ENCODE results near the gene HAL. TPM values are rescaled to one million over a fixed set of nuclear protein-coding genes. Genes with fewer than 3 reads are reported as not detected.

The HAL gene
- polyA plus RNA-seq, 4 donors, result 0.31 to 8.7 (median 1.1) TPM

DNA sequence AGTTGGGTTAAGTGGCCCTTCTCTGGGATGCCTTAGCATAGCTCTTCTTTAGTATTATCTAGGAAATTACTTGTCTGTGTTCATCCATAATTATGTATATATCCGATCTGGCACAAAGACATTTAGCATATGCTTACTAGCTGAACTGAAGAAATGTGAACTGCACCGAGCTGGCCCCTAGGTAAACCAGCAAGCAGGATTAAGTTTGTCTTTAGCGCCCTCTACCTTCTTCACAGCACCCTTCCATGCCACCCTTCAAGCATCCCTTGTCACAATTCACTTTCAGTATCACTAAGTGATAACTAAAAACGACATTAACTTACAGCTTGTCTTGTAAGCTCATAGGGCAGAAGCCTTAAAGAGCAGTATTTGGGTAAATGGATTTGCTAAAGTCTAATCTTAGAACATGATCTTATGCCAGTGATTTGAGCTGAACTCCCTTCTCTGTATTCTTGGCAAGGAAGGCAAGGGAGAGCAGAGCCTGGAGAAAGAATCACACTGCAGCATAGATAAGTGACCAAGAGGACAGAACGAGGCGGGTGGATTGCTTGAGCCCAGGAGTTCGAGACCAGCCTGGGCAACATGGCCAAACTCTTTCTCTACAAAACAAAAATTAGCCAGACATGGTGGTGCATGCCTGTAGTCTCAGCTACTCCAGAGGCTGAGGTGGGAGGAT, 2.6 kb upstream of the HAL start:
- H3K27ac ChIP-seq (ENCODE audit: low read depth in 1 of 3, low read length in 2 of 3), result no peak overlapping the region
- DNase-seq, result peak; percentile 76 to 80
- FAIRE-seq, result no peak
- H3K9me3 ChIP-seq (ENCODE audit: control insufficient read depth in 2 of 2, insufficient read depth in 1 of 2, low read depth in 1 of 2, low read length in 1 of 2), result no peaks in the 10 kb centered on the region
- H3K4me1 ChIP-seq (ENCODE audit: control insufficient read depth in 3 of 3, insufficient read depth in 2 of 3, low read depth in 1 of 3, low read length in 2 of 3), result peaks cover 3 to 10% (median 4%) of the 10 kb centered on the region in 3 donors
- 19 to 31% (median 25%) methylated on average over 7 of the region's 7 CpGs for WGBS, 3 donors
- H3K27me3 ChIP-seq (ENCODE audit: control insufficient read depth in 3 of 3, insufficient read depth in 3 of 3, low read length in 3 of 3), result no peaks in the 10 kb centered on the region
- H3K36me3 ChIP-seq (ENCODE audit: control insufficient read depth in 3 of 3, insufficient read depth in 2 of 3, low read depth in 1 of 3, low read length in 3 of 3), result peaks cover 3 to 31% (median 5%) of the 10 kb centered on the region in 3 donors
- H3K4me3 ChIP-seq (ENCODE audit: low read depth in 1 of 3, low read length in 3 of 3), result no peak overlapping the region

DNA sequence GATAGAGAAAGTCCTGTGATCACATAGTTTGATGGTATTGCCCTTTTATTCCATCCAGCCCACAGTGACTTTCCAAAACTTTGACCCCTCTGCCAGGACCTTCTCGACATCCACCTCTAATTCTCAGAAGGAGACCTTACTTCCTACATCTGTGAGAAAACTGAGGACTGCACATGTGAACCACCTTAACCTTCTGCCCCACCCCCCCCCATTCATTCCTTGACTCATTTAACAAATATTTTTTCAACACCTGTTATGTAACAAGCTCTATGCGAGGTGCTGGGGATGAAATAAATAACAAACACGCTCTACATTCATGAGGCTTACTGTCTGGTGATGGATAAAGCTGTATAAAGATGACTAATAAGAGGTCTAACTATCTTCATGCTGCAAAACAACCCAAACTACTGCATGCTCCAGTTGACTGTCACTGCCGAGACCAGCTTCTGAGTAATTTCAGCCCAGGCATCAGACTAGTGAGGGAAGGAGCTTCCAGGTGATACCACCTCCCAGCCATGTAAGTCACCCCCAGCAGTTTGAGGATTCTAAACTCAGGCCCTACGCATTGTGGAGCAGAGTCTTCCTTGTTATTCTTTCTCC, 1.9 kb upstream of the HAL start:
- Histone ChIP-seq H3K4me3 (ENCODE audit: low read depth in 1 of 3, low read length in 3 of 3) (no peak overlapping the region), H3K9me3 (ENCODE audit: control insufficient read depth in 2 of 2, insufficient read depth in 1 of 2, low read depth in 1 of 2, low read length in 1 of 2) (no peaks in the 10 kb centered on the region), H3K27me3 (ENCODE audit: control insufficient read depth in 3 of 3, insufficient read depth in 3 of 3, low read length in 3 of 3) (no peaks in the 10 kb centered on the region), H3K4me1 (ENCODE audit: control insufficient read depth in 3 of 3, insufficient read depth in 2 of 3, low read depth in 1 of 3, low read length in 2 of 3) (peaks cover 3 to 10% (median 4%) of the 10 kb centered on the region in 3 donors), H3K36me3 (ENCODE audit: control insufficient read depth in 3 of 3, insufficient read depth in 2 of 3, low read depth in 1 of 3, low read length in 3 of 3) (peaks cover 3 to 31% (median 5%) of the 10 kb centered on the region in 3 donors), H3K27ac (ENCODE audit: low read depth in 1 of 3, low read length in 2 of 3) (no peak overlapping the region)
- 73 to 77% (median 76%) methylated on average over 5 of the region's 5 CpGs for WGBS, 3 donors
- FAIRE-seq, result no peak
- no peak for DNase-seq

DNA sequence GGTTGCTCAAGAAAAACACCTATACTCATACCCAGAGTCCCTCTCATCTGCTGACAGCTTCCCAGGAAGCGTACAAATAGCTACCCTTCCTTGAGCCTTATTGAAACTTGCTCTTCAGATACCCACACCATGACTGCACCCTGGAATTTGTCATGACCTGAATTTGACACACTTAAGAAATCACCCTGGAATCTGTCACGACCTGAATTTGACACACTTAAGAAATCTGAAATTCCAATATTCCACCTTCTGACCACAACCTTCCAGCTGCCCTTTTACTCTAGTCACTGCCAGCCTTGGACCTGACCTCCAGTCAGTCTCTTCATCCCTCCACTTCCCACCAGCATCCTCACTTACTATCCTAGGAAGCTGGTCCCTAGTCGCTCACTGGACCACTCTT, 1.1 kb upstream of the HAL start:
- H3K27me3 ChIP-seq (ENCODE audit: control insufficient read depth in 3 of 3, insufficient read depth in 3 of 3, low read length in 3 of 3), result no peaks in the 10 kb centered on the region
- H3K4me3 ChIP-seq (ENCODE audit: low read depth in 1 of 3, low read length in 3 of 3), result no peak overlapping the region
- DNase-seq, result no peak
- no peak overlapping the region for H3K27ac ChIP-seq (ENCODE audit: low read depth in 1 of 3, low read length in 2 of 3)
- FAIRE-seq, result no peak
- no peaks in the 10 kb centered on the region for H3K9me3 ChIP-seq (ENCODE audit: control insufficient read depth in 2 of 2, insufficient read depth in 1 of 2, low read depth in 1 of 2, low read length in 1 of 2)
- H3K36me3 ChIP-seq (ENCODE audit: control insufficient read depth in 3 of 3, insufficient read depth in 2 of 3, low read depth in 1 of 3, low read length in 3 of 3), result peaks cover 2 to 29% (median 3%) of the 10 kb centered on the region in 3 donors
- H3K4me1 ChIP-seq (ENCODE audit: control insufficient read depth in 3 of 3, insufficient read depth in 2 of 3, low read depth in 1 of 3, low read length in 2 of 3), result peaks cover 3 to 10% (median 4%) of the 10 kb centered on the region in 3 donors
- WGBS, 3 donors, result 74 to 91% (median 80%) methylated on average over 3 of the region's 3 CpGs

DNA sequence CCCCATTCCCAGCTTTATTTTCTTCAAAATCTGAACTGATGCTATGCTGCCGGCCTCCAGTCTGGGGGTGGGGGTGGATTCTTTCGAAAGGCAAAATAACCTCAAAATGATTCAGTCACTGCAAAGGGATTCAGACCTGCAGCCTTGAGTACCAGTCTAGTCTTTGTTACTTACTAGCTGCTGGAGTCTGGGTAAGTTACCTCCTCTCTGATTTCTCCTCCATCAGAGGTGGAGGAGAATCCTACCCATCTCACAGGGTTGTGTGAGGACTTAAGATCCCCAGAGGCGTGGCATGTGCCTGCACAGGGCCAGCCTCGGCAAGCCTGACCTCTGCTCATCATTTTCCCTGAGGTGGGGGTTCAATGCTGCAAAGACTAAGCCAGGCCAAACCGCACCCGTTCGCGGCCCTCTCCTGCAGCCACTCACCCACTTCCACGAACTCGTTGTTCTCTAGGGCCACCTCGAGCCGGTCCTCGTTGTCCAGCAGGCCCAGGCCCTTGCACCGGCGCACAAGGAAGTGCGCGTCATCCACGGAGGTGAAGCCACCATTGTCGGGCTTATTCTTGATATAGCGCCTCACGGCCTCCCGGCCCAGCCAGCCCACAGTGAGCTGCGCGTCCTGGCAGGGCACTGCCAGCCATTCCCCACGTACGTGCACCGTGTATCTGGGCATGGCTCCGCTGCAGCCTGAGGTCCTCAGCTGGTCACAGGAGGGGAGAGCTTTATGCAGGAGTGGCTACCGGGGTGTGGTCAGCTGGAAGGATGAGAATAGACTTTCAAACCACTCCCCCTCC, 709 bp downstream of the HAL start:
- peak overlapping the region in 1 of 3 donors; percentile 71 for H3K27ac ChIP-seq (ENCODE audit: low read depth in 1 of 3, low read length in 2 of 3)
- FAIRE-seq, result no peak

DNA sequence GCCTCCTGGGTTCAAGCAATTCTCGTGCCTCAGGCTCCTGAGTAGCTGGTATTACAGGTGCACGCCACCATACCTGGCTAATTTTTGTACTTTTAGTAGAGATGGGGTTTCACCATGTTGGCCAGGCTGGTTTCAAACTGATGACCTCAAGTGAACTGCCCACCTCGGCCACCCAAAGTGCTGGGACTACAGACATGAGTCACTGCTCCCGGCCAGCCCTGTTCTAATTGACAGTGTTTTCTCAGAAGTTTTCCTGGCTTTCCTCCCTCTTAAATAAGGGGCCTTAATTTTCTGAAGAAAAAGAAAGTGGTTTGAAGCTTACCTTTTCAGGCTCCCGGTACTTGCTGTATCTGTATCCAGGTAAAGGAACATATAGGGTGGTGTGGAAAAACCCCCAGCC, 1.7 kb downstream of the HAL start:
- H3K27ac ChIP-seq (ENCODE audit: low read depth in 1 of 3, low read length in 2 of 3), result no peak overlapping the region
- H3K9me3 ChIP-seq (ENCODE audit: control insufficient read depth in 2 of 2, insufficient read depth in 1 of 2, low read depth in 1 of 2, low read length in 1 of 2), result peaks cover 0 to 6% of the 10 kb centered on the region in 2 donors
- no peak for FAIRE-seq
- H3K4me3 ChIP-seq (ENCODE audit: low read depth in 1 of 3, low read length in 3 of 3), result no peak overlapping the region
- no peaks in the 10 kb centered on the region for H3K27me3 ChIP-seq (ENCODE audit: control insufficient read depth in 3 of 3, insufficient read depth in 3 of 3, low read length in 3 of 3)
- 85 to 87% (median 87%) methylated on average over 5 of the region's 5 CpGs for WGBS, 3 donors
- H3K4me1 ChIP-seq (ENCODE audit: control insufficient read depth in 3 of 3, insufficient read depth in 2 of 3, low read depth in 1 of 3, low read length in 2 of 3), result peaks cover 3 to 10% (median 4%) of the 10 kb centered on the region in 3 donors
- peaks cover 0 to 14% (median 0%) of the 10 kb centered on the region in 3 donors for H3K36me3 ChIP-seq (ENCODE audit: control insufficient read depth in 3 of 3, insufficient read depth in 2 of 3, low read depth in 1 of 3, low read length in 3 of 3)
- no peak for DNase-seq

More for the DNA sequence above, 709 bp downstream of the HAL start:
- Histone ChIP-seq H3K27me3 (ENCODE audit: control insufficient read depth in 3 of 3, insufficient read depth in 3 of 3, low read length in 3 of 3) (no peaks in the 10 kb centered on the region), H3K4me1 (ENCODE audit: control insufficient read depth in 3 of 3, insufficient read depth in 2 of 3, low read depth in 1 of 3, low read length in 2 of 3) (peaks cover 3 to 10% (median 4%) of the 10 kb centered on the region in 3 donors), H3K36me3 (ENCODE audit: control insufficient read depth in 3 of 3, insufficient read depth in 2 of 3, low read depth in 1 of 3, low read length in 3 of 3) (peaks cover 0 to 20% (median 0%) of the 10 kb centered on the region in 3 donors), H3K4me3 (ENCODE audit: low read depth in 1 of 3, low read length in 3 of 3) (no peak overlapping the region), H3K9me3 (ENCODE audit: control insufficient read depth in 2 of 2, insufficient read depth in 1 of 2, low read depth in 1 of 2, low read length in 1 of 2) (peaks cover 0 to under 1% of the 10 kb centered on the region in 2 donors)
- no peak for DNase-seq
- 92 to 94% (median 93%) methylated on average over 29 of the region's 29 CpGs for WGBS, 3 donors

DNA sequence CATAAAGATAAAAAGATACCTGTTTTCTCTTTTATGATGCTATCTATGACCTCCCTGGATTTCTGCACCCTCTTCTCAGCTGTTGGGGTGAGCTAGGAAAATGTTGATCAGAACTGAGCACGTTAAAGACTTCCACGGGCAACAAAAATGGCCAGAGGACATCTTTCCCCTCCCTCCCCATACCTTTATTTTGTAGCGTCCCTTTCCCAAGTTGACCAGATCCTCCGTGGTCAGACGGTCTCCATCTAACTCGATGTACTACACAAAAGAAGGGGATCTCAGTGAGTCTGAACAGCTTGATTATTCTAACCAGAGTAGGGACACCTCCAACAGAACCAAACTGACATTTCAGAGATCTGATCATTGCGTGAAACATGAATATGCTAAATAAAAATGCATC, 2.2 kb downstream of the HAL start:
- Histone ChIP-seq H3K4me3 (ENCODE audit: low read depth in 1 of 3, low read length in 3 of 3) (no peak overlapping the region), H3K27ac (ENCODE audit: low read depth in 1 of 3, low read length in 2 of 3) (no peak overlapping the region), H3K36me3 (ENCODE audit: control insufficient read depth in 3 of 3, insufficient read depth in 2 of 3, low read depth in 1 of 3, low read length in 3 of 3) (peaks cover 0 to 14% (median 0%) of the 10 kb centered on the region in 3 donors), H3K4me1 (ENCODE audit: control insufficient read depth in 3 of 3, insufficient read depth in 2 of 3, low read depth in 1 of 3, low read length in 2 of 3) (peaks cover 3 to 10% (median 4%) of the 10 kb centered on the region in 3 donors), H3K27me3 (ENCODE audit: control insufficient read depth in 3 of 3, insufficient read depth in 3 of 3, low read length in 3 of 3) (peaks cover 0 to 2% (median 0%) of the 10 kb centered on the region in 3 donors), H3K9me3 (ENCODE audit: control insufficient read depth in 2 of 2, insufficient read depth in 1 of 2, low read depth in 1 of 2, low read length in 1 of 2) (peaks cover 0 to 6% of the 10 kb centered on the region in 2 donors)
- DNase-seq (no peak), FAIRE-seq (no peak)
- WGBS, 3 donors, result 94 to 96% (median 94%) methylated on average over 7 of the region's 7 CpGs

- DNase-seq (no peak), FAIRE-seq (no peak)
- Histone ChIP-seq H3K27me3 (ENCODE audit: control insufficient read depth in 3 of 3, insufficient read depth in 3 of 3, low read length in 3 of 3) (peaks cover 0 to 4% (median 0%) of the 10 kb centered on the region in 3 donors), H3K36me3 (ENCODE audit: control insufficient read depth in 3 of 3, insufficient read depth in 2 of 3, low read depth in 1 of 3, low read length in 3 of 3) (peaks cover 0 to 8% (median 0%) of the 10 kb centered on the region in 3 donors), H3K4me3 (ENCODE audit: low read depth in 1 of 3, low read length in 3 of 3) (no peak overlapping the region), H3K9me3 (ENCODE audit: control insufficient read depth in 2 of 2, insufficient read depth in 1 of 2, low read depth in 1 of 2, low read length in 1 of 2) (peaks cover 0 to 6% of the 10 kb centered on the region in 2 donors), H3K27ac (ENCODE audit: low read depth in 1 of 3, low read length in 2 of 3) (no peak overlapping the region), H3K4me1 (ENCODE audit: control insufficient read depth in 3 of 3, insufficient read depth in 2 of 3, low read depth in 1 of 3, low read length in 2 of 3) (no peaks in the 10 kb centered on the region)
- WGBS, 3 donors, result 83 to 90% (median 87%) methylated on average over 7 of the region's 7 CpGs
Observed at GRCh38 chr12:95990136-95990535, 6.0 kb downstream of the HAL start.

DNA sequence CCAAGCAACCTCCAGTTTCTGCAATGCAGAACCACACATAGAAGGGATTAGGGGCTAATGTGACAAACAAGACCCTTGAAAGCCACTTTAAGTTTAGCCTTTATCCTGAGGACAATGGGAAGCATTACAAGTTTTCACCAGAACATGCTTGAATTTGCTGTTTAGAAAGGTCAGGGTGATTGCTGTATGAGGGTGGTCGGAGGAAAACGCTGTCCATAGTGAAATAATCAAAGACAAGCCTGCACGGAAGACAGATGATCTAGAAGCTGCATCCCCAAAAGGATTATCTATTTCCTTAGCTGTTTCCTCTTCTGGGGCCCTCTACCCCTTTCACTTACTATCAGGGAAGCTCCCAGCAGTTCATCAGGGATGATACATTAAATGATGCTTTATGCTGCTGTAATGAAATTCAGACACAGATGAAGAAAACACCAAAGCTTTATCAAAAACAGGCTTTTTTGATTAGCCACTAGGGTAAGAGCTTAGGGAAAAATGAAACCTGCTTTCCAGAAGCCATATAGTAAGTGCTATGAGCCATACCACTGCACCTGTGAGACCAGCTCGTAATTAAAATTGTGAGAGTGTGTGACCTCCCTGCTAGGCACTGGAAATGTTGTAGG, 6.5 kb downstream of the HAL start:
- H3K27ac ChIP-seq (ENCODE audit: low read depth in 1 of 3, low read length in 2 of 3), result no peak overlapping the region
- H3K9me3 ChIP-seq (ENCODE audit: control insufficient read depth in 2 of 2, insufficient read depth in 1 of 2, low read depth in 1 of 2, low read length in 1 of 2), result peaks cover 0 to 6% of the 10 kb centered on the region in 2 donors
- no peak overlapping the region for H3K4me3 ChIP-seq (ENCODE audit: low read depth in 1 of 3, low read length in 3 of 3)
- peaks cover 0 to 4% (median 0%) of the 10 kb centered on the region in 3 donors for H3K27me3 ChIP-seq (ENCODE audit: control insufficient read depth in 3 of 3, insufficient read depth in 3 of 3, low read length in 3 of 3)
- peaks cover 0 to 7% (median 0%) of the 10 kb centered on the region in 3 donors for H3K36me3 ChIP-seq (ENCODE audit: control insufficient read depth in 3 of 3, insufficient read depth in 2 of 3, low read depth in 1 of 3, low read length in 3 of 3)
- no peak for DNase-seq
- H3K4me1 ChIP-seq (ENCODE audit: control insufficient read depth in 3 of 3, insufficient read depth in 2 of 3, low read depth in 1 of 3, low read length in 2 of 3), result no peaks in the 10 kb centered on the region
- 54 to 85% (median 66%) methylated on average over 4 of the region's 4 CpGs for WGBS, 3 donors
- FAIRE-seq, result no peak
